Epithelial cell of proximal tubule (primary cell): ENCODE results near the gene GNAT1. TPM values are rescaled to one million over a fixed set of nuclear protein-coding genes. Genes with fewer than 3 reads are reported as not detected.
A peak's percentile ranks its signal among the peaks of the same experiment; 100 is the strongest.
"Not testable (repeated sequence)": the region's sequence is repeated elsewhere in the genome, so short reads cannot be mapped to it uniquely, and the experiment has no call there.

Experiments used
- DNase-seq: peaks from one replicate; pipeline ENCODE4 v3.0.0-alpha.2; 2011; ENCODE audit warnings: low read depth
- H3K4me3 ChIP-seq: 2 replicates; pipeline ENCODE4 v1.5.1; 2011; ENCODE audit warnings: low read depth, mild to moderate bottlenecking, low read length
- total RNA-seq: library from RNA; depleted of rRNA; stranded (reverse); fragments of >200 nt; gene quantifications from 2 replicates; pipeline ENCODE4 v1.2.3, GENCODE V29; 2015
- TF ChIP-seq, protein P1 (sequence below): conservative IDR thresholded peaks from 2 replicates; pipeline ENCODE4 v1.5.1; 2012; ENCODE audit warnings: low read depth, mild to moderate bottlenecking, low read length

GNAT1 gene
- total RNA-seq, 1 donor from 2014 or later, result not detected

DNA sequence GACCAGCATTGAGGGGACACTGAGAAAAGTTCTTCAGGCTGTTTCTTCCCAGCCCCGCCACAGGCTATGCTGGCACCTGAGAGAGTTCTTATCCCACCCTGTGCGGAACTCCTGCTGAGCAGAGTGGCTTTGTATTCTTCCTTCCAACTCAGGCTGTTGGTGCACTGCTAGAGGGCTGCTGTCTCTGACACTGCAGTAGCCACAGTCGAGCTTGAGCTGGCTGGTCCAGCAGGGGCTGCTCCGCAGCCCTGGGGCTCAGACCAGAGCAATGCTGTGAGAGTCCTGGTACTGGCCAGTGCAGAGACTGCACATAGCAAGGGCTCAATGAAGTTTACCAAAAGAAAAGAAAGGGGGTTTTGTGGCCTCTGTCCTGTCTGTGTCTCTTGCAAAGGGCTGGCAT lies 48.2 kb downstream of the GNAT1 start:
- no peak overlapping the region for H3K4me3 ChIP-seq
- no peak for DNase-seq
- TF ChIP-seq, protein P1, sequence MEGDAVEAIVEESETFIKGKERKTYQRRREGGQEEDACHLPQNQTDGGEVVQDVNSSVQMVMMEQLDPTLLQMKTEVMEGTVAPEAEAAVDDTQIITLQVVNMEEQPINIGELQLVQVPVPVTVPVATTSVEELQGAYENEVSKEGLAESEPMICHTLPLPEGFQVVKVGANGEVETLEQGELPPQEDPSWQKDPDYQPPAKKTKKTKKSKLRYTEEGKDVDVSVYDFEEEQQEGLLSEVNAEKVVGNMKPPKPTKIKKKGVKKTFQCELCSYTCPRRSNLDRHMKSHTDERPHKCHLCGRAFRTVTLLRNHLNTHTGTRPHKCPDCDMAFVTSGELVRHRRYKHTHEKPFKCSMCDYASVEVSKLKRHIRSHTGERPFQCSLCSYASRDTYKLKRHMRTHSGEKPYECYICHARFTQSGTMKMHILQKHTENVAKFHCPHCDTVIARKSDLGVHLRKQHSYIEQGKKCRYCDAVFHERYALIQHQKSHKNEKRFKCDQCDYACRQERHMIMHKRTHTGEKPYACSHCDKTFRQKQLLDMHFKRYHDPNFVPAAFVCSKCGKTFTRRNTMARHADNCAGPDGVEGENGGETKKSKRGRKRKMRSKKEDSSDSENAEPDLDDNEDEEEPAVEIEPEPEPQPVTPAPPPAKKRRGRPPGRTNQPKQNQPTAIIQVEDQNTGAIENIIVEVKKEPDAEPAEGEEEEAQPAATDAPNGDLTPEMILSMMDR, result no peak

DNA sequence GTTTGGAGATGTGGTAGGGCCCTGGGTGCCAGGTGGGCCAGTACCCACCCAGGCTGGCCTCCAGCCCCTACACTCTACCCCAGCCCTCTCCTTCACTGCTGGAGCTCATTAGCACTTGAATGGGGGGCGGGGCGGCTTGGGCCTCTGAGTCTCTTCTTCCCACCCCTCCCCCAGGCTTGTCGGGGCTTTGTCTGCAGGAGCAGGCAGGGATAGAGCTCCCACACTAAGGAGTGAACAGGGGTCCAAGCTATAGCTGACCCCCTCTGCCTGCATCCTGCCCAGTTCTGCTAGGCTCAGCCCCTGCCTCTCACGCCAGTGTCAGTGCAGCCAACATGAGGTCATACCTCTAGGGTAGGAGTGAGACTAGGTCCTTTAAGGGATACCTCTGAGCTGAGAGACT lies 49.8 kb downstream of the GNAT1 start:
- no peak for DNase-seq
- TF ChIP-seq, protein P1, result no peak
- no peak overlapping the region for H3K4me3 ChIP-seq

GRCh38 chr3:50241713-50242380 lies 50.4 kb downstream of the GNAT1 start:
- H3K4me3 ChIP-seq, result no peak overlapping the region
- no peak for DNase-seq
- TF ChIP-seq, protein P1, result no peak

GRCh38 chr3:50242381-50242770 lies 51.0 kb downstream of the GNAT1 start:
- H3K4me3 ChIP-seq, result no peak overlapping the region
- TF ChIP-seq, protein P1, result no peak
- DNase-seq, result no peak

GRCh38 chr3:50242851-50243542 lies 51.6 kb downstream of the GNAT1 start:
- no peak for DNase-seq
- TF ChIP-seq, protein P1, result no peak

GRCh38 chr3:50243543-50243895 lies 52.1 kb downstream of the GNAT1 start:
- H3K4me3 ChIP-seq, result no peak overlapping the region
- TF ChIP-seq, protein P1, result no peak
- no peak for DNase-seq

More at GRCh38 chr3:50242851-50243542, 51.6 kb downstream of the GNAT1 start:
- H3K4me3 ChIP-seq, result peak overlapping the region; percentile 8

DNA sequence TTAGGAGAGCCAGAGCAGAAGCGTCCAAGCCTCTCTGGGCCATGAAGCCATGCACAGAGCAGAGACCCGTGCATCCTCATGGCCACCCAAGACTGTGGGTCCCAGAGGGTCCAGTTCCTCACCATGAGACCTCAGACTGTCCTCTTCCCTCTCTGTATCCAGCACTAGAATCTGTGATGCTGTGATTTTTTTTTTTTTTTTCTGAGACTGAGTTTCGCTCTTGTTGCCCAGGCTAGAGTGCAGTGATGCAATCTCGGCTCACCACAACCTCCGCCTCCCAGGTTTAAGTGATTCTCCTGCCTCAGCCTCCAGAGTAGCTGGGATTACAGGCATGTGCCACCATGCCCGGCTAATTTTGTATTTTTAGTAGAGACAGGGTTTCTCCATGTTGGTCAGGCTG lies 53.4 kb downstream of the GNAT1 start:
- DNase-seq, H3K4me3 ChIP-seq: not testable (repeated sequence)
